HEK293 (cell line): ENCODE data around the gene GTF2H4.

Experiments used
- CTCF ChIA-PET: fragments of 350-600 bp; formaldehyde crosslinking; extraction: SDS; loops from one replicate; lab custom pipeline; 2021; ENCODE audit warnings: antibody characterized with exemption; lab: Yijun Ruan, JAX
- POLR2A ChIA-PET: fragments of 300-600 bp; formaldehyde crosslinking; extraction: SDS; loops from one replicate; lab custom pipeline; 2020; ENCODE audit warnings: antibody characterized with exemption, inconsistent platforms; lab: Yijun Ruan, JAX
- H3K27ac ChIP-seq: fragments of 200-500 bp; sonication (Bioruptor generic); 2 replicates; pipeline ENCODE4 v1.5.1; 2014; ENCODE audit warnings: low read depth, low read length, control low read depth, inconsistent platforms; ENCODE audit errors: extremely low read depth
- H3K36me3 ChIP-seq, 2 experiments: fragments of 200-500 bp in 1 of 2; sonication (Bioruptor generic) in 1 of 2; 1 replicate in 1 of 2; 2 replicates in 1 of 2; pipeline ENCODE4 v1.5.1; 2014 to 2017; ENCODE audit warnings: inconsistent platforms in 2 of 2, low read length in 2 of 2; ENCODE audit not compliant: control insufficient read depth in 2 of 2, insufficient read depth in 1 of 2
- H3K4me1 ChIP-seq: fragments of 200-500 bp; sonication (Bioruptor generic); 2 replicates; pipeline ENCODE4 v1.5.1; 2014; ENCODE audit warnings: mild to moderate bottlenecking, low read length, inconsistent platforms; ENCODE audit not compliant: control insufficient read depth, insufficient read depth
- H3K4me3 ChIP-seq: 2 replicates; pipeline ENCODE4 v1.5.1; 2011; ENCODE audit warnings: low read depth, mild to moderate bottlenecking, control low read depth, low read length, moderate library complexity
- H3K9me3 ChIP-seq: fragments of 200-500 bp; sonication (Bioruptor generic); 2 replicates; pipeline ENCODE4 v1.5.1; 2014; ENCODE audit warnings: low read depth, low read length, inconsistent platforms; ENCODE audit not compliant: control insufficient read depth, insufficient read depth
- EGR2 ChIP-seq: fragments of 450-650 bp; formaldehyde crosslinking; IDR thresholded peaks from 2 replicates; pipeline ENCODE4 v1.5.1; 2016; ENCODE audit warnings: low read depth, missing biosample characterization, missing genetic modification characterization
- KLF8 ChIP-seq: fragments of 450-650 bp; formaldehyde crosslinking; IDR thresholded peaks from 2 replicates; pipeline ENCODE4 v1.5.1; 2016; ENCODE audit warnings: missing biosample characterization, missing genetic modification characterization
- SP2 ChIP-seq: fragments of 450-650 bp; formaldehyde crosslinking; IDR thresholded peaks from 2 replicates; pipeline ENCODE4 v1.5.1; 2016; ENCODE audit warnings: missing biosample characterization, missing genetic modification characterization
- SP3 ChIP-seq: fragments of 450-650 bp; formaldehyde crosslinking; IDR thresholded peaks from 2 replicates; pipeline ENCODE4 v1.5.1; 2016; ENCODE audit warnings: missing biosample characterization, missing genetic modification characterization
- SP7 ChIP-seq: fragments of 450-650 bp; formaldehyde crosslinking; IDR thresholded peaks from 2 replicates; pipeline ENCODE4 v1.5.1; 2016; ENCODE audit warnings: missing biosample characterization, missing genetic modification characterization
- ZEB2 ChIP-seq: fragments of 450-650 bp; formaldehyde crosslinking; IDR thresholded peaks from 2 replicates; pipeline ENCODE4 v1.5.1; 2016; ENCODE audit warnings: missing biosample characterization, missing genetic modification characterization
- ZNF112 ChIP-seq: fragments of 450-650 bp; formaldehyde crosslinking; IDR thresholded peaks from 2 replicates; pipeline ENCODE4 v1.5.0; 2017; ENCODE audit warnings: missing biosample characterization, missing genetic modification characterization
- ZNF121 ChIP-seq: fragments of 450-650 bp; formaldehyde crosslinking; IDR thresholded peaks from 2 replicates; pipeline ENCODE4 v1.5.1; 2016; ENCODE audit warnings: missing biosample characterization, missing genetic modification characterization
- ZNF24 ChIP-seq: fragments of 450-650 bp; formaldehyde crosslinking; IDR thresholded peaks from 2 replicates; pipeline ENCODE4 v1.5.1; 2016; ENCODE audit warnings: missing biosample characterization, missing genetic modification characterization
- ZNF280D ChIP-seq: fragments of 450-650 bp; formaldehyde crosslinking; IDR thresholded peaks from 2 replicates; pipeline ENCODE4 v1.5.1; 2016; ENCODE audit warnings: missing biosample characterization, missing genetic modification characterization
- ZNF366 ChIP-seq: fragments of 450-650 bp; formaldehyde crosslinking; conservative IDR thresholded peaks from 2 replicates; pipeline ENCODE4 v1.5.1; 2016; ENCODE audit warnings: missing biosample characterization, missing genetic modification characterization
- ZNF426 ChIP-seq: fragments of 450-650 bp; formaldehyde crosslinking; IDR thresholded peaks from 2 replicates; pipeline ENCODE4 v1.5.1; 2017; ENCODE audit warnings: missing biosample characterization, missing genetic modification characterization, mild to moderate bottlenecking, inconsistent platforms, moderate library complexity
- ZNF48 ChIP-seq: fragments of 450-650 bp; formaldehyde crosslinking; IDR thresholded peaks from 2 replicates; pipeline ENCODE4 v1.5.1; 2016; ENCODE audit warnings: missing biosample characterization, missing genetic modification characterization
- ZNF704 ChIP-seq: fragments of 450-650 bp; formaldehyde crosslinking; IDR thresholded peaks from 2 replicates; pipeline ENCODE4 v1.5.1; 2016; ENCODE audit warnings: missing biosample characterization, missing genetic modification characterization
- ZNF707 ChIP-seq: fragments of 450-650 bp; formaldehyde crosslinking; IDR thresholded peaks from 2 replicates; pipeline ENCODE4 v1.5.1; 2016; ENCODE audit warnings: missing biosample characterization, missing genetic modification characterization
- ZSCAN30 ChIP-seq: fragments of 450-650 bp; IDR thresholded peaks from 2 replicates; pipeline ENCODE4 v1.5.1; 2018; ENCODE audit warnings: missing biosample characterization, mild to moderate bottlenecking, missing genetic modification characterization, moderate library complexity

The GTF2H4 gene

GRCh38 chr6:30877419-30878262 lies 30.4 kb upstream of the GTF2H4 start (continued):
- TF ChIP-seq ZNF366 (peak; percentile 89), ZNF24 (tag by site-specific recombination) (0 out of 2 replicates have a peak, but pooled peaks have one; percentile 60), ZNF426 (no peak), ZEB2 (tag by site-specific recombination) (peak; percentile 64), SP7 (tag by site-specific recombination) (0 out of 2 replicates have a peak, but pooled peaks have one; percentile 32), ZNF707 (tag by site-specific recombination) (no peak), ZNF48 (tag by site-specific recombination) (no peak), KLF8 (tag by site-specific recombination) (0 out of 2 replicates have a peak, but pooled peaks have one; percentile 26), ZNF280D (tag by site-specific recombination) (0 out of 2 replicates have a peak, but pooled peaks have one; percentile 29), ZSCAN30 (tag by site-specific recombination) (peak; percentile 30; the same call in 1 of the 2 replicates)
- TF ChIP-seq, all 188 proteins: peak for 20

- TF ChIP-seq ZNF112 (tag by site-specific recombination): no peak
- TF ChIP-seq ZNF121 (tag by site-specific recombination): peak; percentile 87
- Histone ChIP-seq H3K36me3 (no peaks in the 10 kb centered on the region), H3K4me1 (peaks cover 6% of the 10 kb centered on the region), H3K9me3 (no peaks in the 10 kb centered on the region), H3K4me3 (no peak overlapping the region), H3K27ac (no peak overlapping the region)
- POLR2A ChIA-PET: no interaction called here
- CTCF ChIA-PET: interaction anchor here (0.6 to 14.8 kb wide), 14 partner anchors 34 to 314 kb away, joined by 3 to 332 read pairs (median 5); partner anchors contain the start of gene VARS2
Measured at GRCh38 chr6:30879684-30880427, 28.2 kb upstream of the GTF2H4 start.

- H3K9me3 ChIP-seq: no peaks in the 10 kb centered on the region
- TF ChIP-seq SP3 (tag by site-specific recombination) (peak; percentile 45), EGR2 (tag by site-specific recombination) (peak; percentile 34; the same call in 1 of the 2 replicates), SP2 (tag by site-specific recombination) (peak; percentile 54), ZNF704 (tag by site-specific recombination) (no peak)
- TF ChIP-seq, all 188 proteins: peak for 3
- Histone ChIP-seq H3K4me1 (peaks cover 16% of the 10 kb centered on the region), H3K4me3 (no peak overlapping the region), H3K36me3 (no peaks in the 10 kb centered on the region), H3K27ac (no peak overlapping the region)
- CTCF ChIA-PET: interaction anchor here (0.6 to 14.8 kb wide), 10 partner anchors 32 to 313 kb away, joined by 3 to 332 read pairs (median 4); no protein-coding TSS in a partner anchor
- POLR2A ChIA-PET: no interaction called here
Measured at GRCh38 chr6:30880698-30881252, 27.2 kb upstream of the GTF2H4 start.
